Smooth muscle cell (in vitro differentiated cells): ENCODE data around the gene OTOP3. TPM values are rescaled to one million over a fixed set of nuclear protein-coding genes. Genes with fewer than 3 reads are reported as not detected.
"Not testable (repeated sequence)": the region's sequence is repeated elsewhere in the genome, so short reads cannot be mapped to it uniquely, and the experiment has no call there.

Experiments used
- DNase-seq: peaks from one replicate; lab custom pipeline; 2025; ENCODE audit not compliant: unreplicated experiment; lab: John Stamatoyannopoulos, UW
- H2AFZ ChIP-seq: fragments of 200-600 bp; sonication (generic); 2 replicates; pipeline ENCODE4 v1.6.0; 2016; ENCODE audit warnings: antibody characterized with exemption, low read depth, mild to moderate bottlenecking
- H3F3A ChIP-seq: fragments of 200-600 bp; sonication (generic); 2 replicates; pipeline ENCODE4 v1.6.0; 2017; ENCODE audit warnings: antibody characterized with exemption, low read depth
- H3K27ac ChIP-seq: fragments of 200-600 bp; sonication (generic); 2 replicates; pipeline ENCODE4 v1.5.1; 2016; ENCODE audit warnings: low read depth, mild to moderate bottlenecking
- H3K27me3 ChIP-seq: fragments of 200-600 bp; sonication (generic); 2 replicates; pipeline ENCODE4 v1.6.1; 2016; ENCODE audit warnings: low read depth, mild to moderate bottlenecking
- H3K36me3 ChIP-seq: fragments of 200-600 bp; sonication (generic); 2 replicates; pipeline ENCODE4 v1.5.1; 2016; ENCODE audit warnings: low read depth
- H3K4me1 ChIP-seq: fragments of 200-600 bp; sonication (generic); 2 replicates; pipeline ENCODE4 v1.5.1; 2016; ENCODE audit warnings: low read depth
- H3K4me2 ChIP-seq: fragments of 200-600 bp; sonication (generic); 2 replicates; pipeline ENCODE4 v1.6.0; 2016; ENCODE audit warnings: mild to moderate bottlenecking
- H3K4me3 ChIP-seq: fragments of 200-600 bp; sonication (generic); 2 replicates; pipeline ENCODE4 v1.5.1; 2016; ENCODE audit warnings: mild to moderate bottlenecking
- H3K79me2 ChIP-seq: fragments of 200-600 bp; sonication (generic); 2 replicates; pipeline ENCODE4 v1.6.0; 2016; ENCODE audit warnings: low read depth, mild to moderate bottlenecking
- H3K9ac ChIP-seq: fragments of 200-600 bp; sonication (generic); 2 replicates; pipeline ENCODE4 v1.6.0; 2016; ENCODE audit warnings: low read depth
- H3K9me3 ChIP-seq: fragments of 200-600 bp; sonication (generic); replicated peaks from 2 replicates; pipeline ENCODE4 v1.5.1; 2016; ENCODE audit warnings: low read depth
- H4K20me1 ChIP-seq: fragments of 200-600 bp; sonication (generic); 2 replicates; pipeline ENCODE4 v1.6.0; 2016; ENCODE audit warnings: low read depth
- WGBS: methylation state at CpG from one replicate; pipeline ENCODE4 v1.1.7; 2016; ENCODE audit warnings: low lambda C conversion rate; 5-methylcytosine and 5-hydroxymethylcytosine counted together
- polyA plus RNA-seq: library from polyadenylated mRNA; unstranded; fragments of >200 nt; fragmentation: Nextera tagmentation; extraction: Ambion mirVana; gene quantifications from 2 replicates; pipeline ENCODE4 v1.2.1, GENCODE V29; 2016
- total RNA-seq: library from RNA; depleted of rRNA; stranded (reverse); fragments of >200 nt; gene quantifications from 2 replicates; pipeline ENCODE4 v1.2.3, GENCODE V29; 2014
- TF ChIP-seq, protein P1 (sequence below): fragments of 200-600 bp; sonication (generic); IDR thresholded peaks from 2 replicates; pipeline ENCODE4 v1.5.1; 2017; ENCODE audit warnings: borderline replicate concordance, mild to moderate bottlenecking, antibody characterized with exemption; ENCODE audit not compliant: insufficient read depth, poor library complexity, severe bottlenecking

The OTOP3 gene
- total and polyA plus RNA-seq, 2 experiments from 2014 or later = not detected

DNA sequence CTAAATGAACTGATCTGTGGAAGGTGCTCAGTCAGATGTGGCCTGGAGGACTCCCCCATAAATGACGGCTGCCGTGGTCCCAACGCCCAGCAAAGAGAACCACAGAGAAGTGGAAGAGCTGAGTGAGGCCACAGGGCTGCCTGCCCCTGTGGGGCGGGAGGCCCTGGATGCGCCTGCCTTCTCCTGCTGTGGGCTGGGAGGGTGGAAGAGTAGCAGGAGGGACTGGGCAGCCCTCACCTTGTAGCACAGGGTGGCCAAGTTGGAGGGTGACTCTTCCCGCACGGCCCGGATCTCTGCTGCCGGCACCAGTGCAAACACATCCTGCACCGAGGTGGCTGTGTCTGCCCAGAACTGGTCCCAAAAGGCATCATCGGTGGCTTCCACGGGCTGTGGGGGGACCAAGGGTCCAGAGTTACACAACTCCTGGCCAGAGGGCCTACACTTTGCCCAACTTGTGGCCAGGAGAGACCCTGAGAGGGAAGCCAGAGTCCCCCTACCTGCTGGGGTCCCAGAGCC is 28.6 kb downstream of the OTOP3 start:
- Histone ChIP-seq H3K36me3 (no peaks in the 10 kb centered on the region), H3F3A (no peaks in the 10 kb centered on the region), H3K4me1 (no peaks in the 10 kb centered on the region), H3K9me3 (no peaks in the 10 kb centered on the region), H3K4me3 (no peak overlapping the region), H4K20me1 (no peaks in the 10 kb centered on the region), H3K27ac (no peak overlapping the region), H3K27me3 (no peaks in the 10 kb centered on the region), H3K9ac (no peak overlapping the region), H2AFZ (no peak overlapping the region), H3K79me2 (no peaks in the 10 kb centered on the region), H3K4me2 (no peak overlapping the region)
- 89% methylated on average over 12 of the region's 12 CpGs for WGBS
- DNase-seq = no peak
- TF ChIP-seq, protein P1, sequence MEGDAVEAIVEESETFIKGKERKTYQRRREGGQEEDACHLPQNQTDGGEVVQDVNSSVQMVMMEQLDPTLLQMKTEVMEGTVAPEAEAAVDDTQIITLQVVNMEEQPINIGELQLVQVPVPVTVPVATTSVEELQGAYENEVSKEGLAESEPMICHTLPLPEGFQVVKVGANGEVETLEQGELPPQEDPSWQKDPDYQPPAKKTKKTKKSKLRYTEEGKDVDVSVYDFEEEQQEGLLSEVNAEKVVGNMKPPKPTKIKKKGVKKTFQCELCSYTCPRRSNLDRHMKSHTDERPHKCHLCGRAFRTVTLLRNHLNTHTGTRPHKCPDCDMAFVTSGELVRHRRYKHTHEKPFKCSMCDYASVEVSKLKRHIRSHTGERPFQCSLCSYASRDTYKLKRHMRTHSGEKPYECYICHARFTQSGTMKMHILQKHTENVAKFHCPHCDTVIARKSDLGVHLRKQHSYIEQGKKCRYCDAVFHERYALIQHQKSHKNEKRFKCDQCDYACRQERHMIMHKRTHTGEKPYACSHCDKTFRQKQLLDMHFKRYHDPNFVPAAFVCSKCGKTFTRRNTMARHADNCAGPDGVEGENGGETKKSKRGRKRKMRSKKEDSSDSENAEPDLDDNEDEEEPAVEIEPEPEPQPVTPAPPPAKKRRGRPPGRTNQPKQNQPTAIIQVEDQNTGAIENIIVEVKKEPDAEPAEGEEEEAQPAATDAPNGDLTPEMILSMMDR = no peak

DNA sequence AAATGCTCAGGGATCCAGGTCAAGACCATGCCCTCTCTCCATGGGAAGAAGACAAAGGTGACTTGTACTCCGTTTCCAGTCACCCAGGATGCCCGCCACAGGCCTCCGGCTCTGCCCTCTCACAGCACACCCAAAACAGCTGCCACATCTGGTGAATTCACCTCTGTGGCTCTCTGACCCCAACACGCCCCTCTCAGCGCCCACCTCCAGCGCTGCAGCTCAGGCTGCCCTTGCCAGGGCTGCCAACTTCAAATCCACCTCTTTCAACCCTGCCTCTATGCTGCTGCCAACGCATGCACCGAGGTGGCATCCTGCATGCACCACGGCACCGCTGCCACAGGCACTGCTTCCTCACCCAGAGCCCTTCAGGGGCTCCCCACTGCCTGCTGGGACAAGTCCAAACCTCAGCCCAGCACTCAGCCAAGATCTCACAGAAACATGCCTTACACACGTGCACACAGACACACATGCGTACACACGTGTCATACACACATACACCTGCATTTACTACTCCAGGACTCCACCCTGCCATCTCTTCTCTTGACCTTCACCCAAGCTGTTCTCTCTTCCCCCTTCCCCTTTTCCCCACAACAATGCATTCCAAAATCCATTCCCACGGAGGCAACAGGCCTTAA is 29.4 kb downstream of the OTOP3 start:
- H4K20me1 ChIP-seq = no peaks in the 10 kb centered on the region
- H3K36me3 ChIP-seq = no peaks in the 10 kb centered on the region
- no peak overlapping the region for H3K4me3 ChIP-seq
- WGBS = 84% methylated on average over 14 of the region's 14 CpGs
- H3K79me2 ChIP-seq = no peaks in the 10 kb centered on the region
- no peak for DNase-seq
- no peaks in the 10 kb centered on the region for H3K27me3 ChIP-seq
- no peak overlapping the region for H3K9ac ChIP-seq
- no peaks in the 10 kb centered on the region for H3K4me1 ChIP-seq
- H2AFZ ChIP-seq = no peak overlapping the region
- no peak overlapping the region for H3K4me2 ChIP-seq
- no peak overlapping the region for H3K27ac ChIP-seq
- no peaks in the 10 kb centered on the region for H3K9me3 ChIP-seq
- H3F3A ChIP-seq = no peaks in the 10 kb centered on the region
- TF ChIP-seq, protein P1 = no peak

DNA sequence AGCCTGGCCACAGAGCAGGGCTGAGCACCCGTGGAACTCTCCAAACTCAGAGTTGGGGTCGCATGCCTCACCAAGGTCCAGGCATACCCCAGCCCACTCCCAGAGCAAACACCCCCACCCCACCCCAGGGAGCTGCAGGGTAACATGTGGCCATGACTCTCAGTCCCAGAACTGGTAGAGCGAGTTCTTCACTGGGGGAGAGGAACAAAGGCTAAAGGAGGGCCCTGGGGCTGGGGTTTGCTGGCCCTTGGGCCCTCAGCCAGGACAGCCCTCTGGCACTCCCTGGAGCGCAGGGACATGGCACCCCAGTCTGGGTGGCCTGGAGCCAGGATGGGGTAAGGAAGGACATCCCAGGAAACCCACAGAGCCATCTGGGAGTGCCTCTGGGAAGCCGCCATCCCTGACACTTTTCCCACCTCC is 32.7 kb downstream of the OTOP3 start:
- Histone ChIP-seq H3F3A (no peaks in the 10 kb centered on the region), H3K36me3 (no peaks in the 10 kb centered on the region), H3K27me3 (peaks cover 23% of the 10 kb centered on the region), H3K27ac (no peak overlapping the region), H4K20me1 (no peaks in the 10 kb centered on the region), H3K4me3 (no peak overlapping the region), H3K79me2 (no peaks in the 10 kb centered on the region), H3K4me2 (no peak overlapping the region), H3K4me1 (no peaks in the 10 kb centered on the region), H3K9me3 (no peaks in the 10 kb centered on the region), H2AFZ (no peak overlapping the region), H3K9ac (no peak overlapping the region)
- TF ChIP-seq, protein P1 = no peak
- whole genome bisulfite sequencing = 78% methylated on average over 5 of the region's 5 CpGs
- no peak for DNase-seq

DNA sequence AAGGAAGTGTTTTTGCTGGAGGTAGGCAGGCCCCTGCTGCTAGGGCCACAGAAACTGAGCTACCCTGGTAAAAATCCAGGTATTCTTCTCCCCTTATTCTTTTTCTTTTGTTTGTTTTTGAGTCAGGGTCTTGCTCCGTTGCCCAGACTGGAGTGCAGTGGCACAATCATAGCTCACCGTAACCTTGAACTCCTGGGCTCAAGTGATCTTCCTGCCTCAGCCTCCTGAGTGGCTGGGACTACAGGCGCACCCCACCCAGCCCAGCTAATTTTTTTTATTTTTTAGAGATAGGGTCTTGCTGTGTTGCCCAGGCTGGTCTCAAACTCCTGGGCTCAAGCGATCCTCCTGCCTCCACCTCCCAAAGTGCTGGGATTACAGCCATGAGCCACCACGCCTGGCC is 33.8 kb downstream of the OTOP3 start:
- 98% methylated on average over 5 of the region's 5 CpGs for WGBS

More for the DNA sequence above, 33.8 kb downstream of the OTOP3 start:
- not testable (repeated sequence) for H3K9ac ChIP-seq, DNase-seq, H3K4me2 ChIP-seq, H3K4me1 ChIP-seq, H3F3A ChIP-seq, H3K9me3 ChIP-seq, H3K4me3 ChIP-seq, H3K36me3 ChIP-seq, H4K20me1 ChIP-seq, H2AFZ ChIP-seq, H3K79me2 ChIP-seq, H3K27ac ChIP-seq
- peaks cover 34% of the 10 kb centered on the region for H3K27me3 ChIP-seq
